GM18861 (cell line): ENCODE data around the gene CEACAM4.

ENCODE experiments used
- ATAC-seq: cut with Tn5 transposase; IDR thresholded peaks from one replicate; pipeline ENCODE4 v1.9.1; 2021; ENCODE audit not compliant: unreplicated experiment

CEACAM4 gene

GRCh38 chr19:41617941-41618730 lies 8.7 kb downstream of the CEACAM4 start:
- ATAC-seq: no peak

- ATAC-seq: no peak
Measured at GRCh38 chr19:41616792-41617621, 9.9 kb downstream of the CEACAM4 start.

- ATAC-seq: no peak
Measured at GRCh38 chr19:41615207-41615606, 11.7 kb downstream of the CEACAM4 start.

GRCh38 chr19:41612483-41612882 lies 14.4 kb downstream of the CEACAM4 start:
- ATAC-seq: no peak

GRCh38 chr19:41610789-41611188 lies 16.1 kb downstream of the CEACAM4 start:
- no peak for ATAC-seq

GRCh38 chr19:41607668-41608067 lies 19.2 kb downstream of the CEACAM4 start:
- no peak for ATAC-seq

- no peak for ATAC-seq
Measured at GRCh38 chr19:41606215-41606837, 20.5 kb downstream of the CEACAM4 start.

GRCh38 chr19:41604831-41605230 lies 22.0 kb downstream of the CEACAM4 start:
- ATAC-seq: no peak

GRCh38 chr19:41601771-41602170 lies 25.1 kb downstream of the CEACAM4 start:
- no peak for ATAC-seq

- ATAC-seq: no peak
Measured at GRCh38 chr19:41599175-41599966, 27.5 kb downstream of the CEACAM4 start.

GRCh38 chr19:41597600-41598041 lies 29.3 kb downstream of the CEACAM4 start:
- ATAC-seq: no peak

GRCh38 chr19:41595890-41596280 lies 31.0 kb downstream of the CEACAM4 start:
- ATAC-seq: no peak

GRCh38 chr19:41595258-41595889 lies 31.5 kb downstream of the CEACAM4 start:
- peak; percentile 51 for ATAC-seq

GRCh38 chr19:41591951-41592562 lies 34.8 kb downstream of the CEACAM4 start:
- no peak for ATAC-seq

GRCh38 chr19:41590936-41591335 lies 35.9 kb downstream of the CEACAM4 start:
- no peak for ATAC-seq

GRCh38 chr19:41589371-41589770 lies 37.5 kb downstream of the CEACAM4 start:
- no peak for ATAC-seq

GRCh38 chr19:41588497-41589209 lies 38.2 kb downstream of the CEACAM4 start:
- ATAC-seq: no peak

GRCh38 chr19:41587838-41588210 lies 39.0 kb downstream of the CEACAM4 start:
- no peak for ATAC-seq

- ATAC-seq: no peak
Measured at GRCh38 chr19:41587101-41587837, 39.6 kb downstream of the CEACAM4 start.
